AG09309 (cell line): ENCODE data around the gene SAMD13.

Source experiments
- DNase-seq: peaks from one replicate; pipeline ENCODE4 v3.0.0-alpha.2; 2010; ENCODE audit warnings: low read depth
- H3K4me3 ChIP-seq: 2 replicates; pipeline ENCODE4 v1.5.1; 2011; ENCODE audit warnings: mild to moderate bottlenecking, low read depth, low read length, moderate library complexity; ENCODE audit not compliant: control insufficient read depth
- CTCF ChIP-seq: IDR thresholded peaks from 2 replicates; pipeline ENCODE4 v1.5.1; 2011; ENCODE audit warnings: mild to moderate bottlenecking, low read depth, low read length, inconsistent platforms; ENCODE audit not compliant: insufficient read depth, control insufficient read depth; ENCODE audit errors: missing control alignments

SAMD13 gene

GRCh38 chr1:84294751-84295150, 6.8 kb upstream of the SAMD13 start:
- no peak for DNase-seq
- H3K4me3 ChIP-seq, result no peak overlapping the region
- no peak for TF ChIP-seq CTCF

GRCh38 chr1:84297546-84298244, 3.8 kb upstream of the SAMD13 start:
- TF ChIP-seq CTCF, result no peak
- DNase-seq, result no peak
- no peak overlapping the region; the same call in 1 of the 2 replicates for H3K4me3 ChIP-seq

- H3K4me3 ChIP-seq, result peak overlapping the region; percentile 66
- TF ChIP-seq CTCF, result no peak
- DNase-seq, result no peak
These were observed 3.2 kb upstream of the SAMD13 start for GRCh38 chr1:84298328-84298683.

GRCh38 chr1:84298684-84299535, 2.6 kb upstream of the SAMD13 start:
- no peak for TF ChIP-seq CTCF
- H3K4me3 ChIP-seq, result peak overlapping the region; percentile 66
- DNase-seq, result no peak

- DNase-seq, result no peak
- peak overlapping the region; percentile 66 for H3K4me3 ChIP-seq
- TF ChIP-seq CTCF, result no peak
These were observed 1.9 kb upstream of the SAMD13 start for GRCh38 chr1:84299536-84300170.

- no peak overlapping the region for H3K4me3 ChIP-seq
- no peak for DNase-seq
- no peak for TF ChIP-seq CTCF
These were observed 1.0 kb upstream of the SAMD13 start for GRCh38 chr1:84300501-84300900.
